ENCODE results near the gene MILR1.
A peak's percentile ranks its signal among the peaks of the same experiment; 100 is the strongest.

The MILR1 gene

DNA sequence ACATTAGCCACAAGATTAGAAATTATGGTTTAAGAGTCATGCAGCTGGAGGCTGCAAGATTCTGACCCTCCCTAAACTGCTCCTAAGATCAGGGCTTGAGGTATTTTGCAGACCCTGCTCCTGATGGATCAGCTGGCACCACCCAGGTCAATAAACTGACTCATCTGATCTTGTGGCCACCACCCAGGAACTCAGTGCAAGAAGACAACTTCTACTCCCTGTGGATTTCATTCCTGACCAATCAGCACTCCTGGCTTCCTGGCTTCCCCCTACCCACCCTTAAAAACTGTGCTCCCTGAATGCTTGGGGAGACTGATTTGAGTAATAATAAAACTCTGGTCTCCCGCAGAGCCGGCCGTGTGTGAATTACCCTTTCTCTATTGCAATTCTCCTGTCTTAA is 25.0 kb upstream of the MILR1 start:
- ChIA-PET CTCF (interaction anchor here (0.6 to 10.6 kb wide), 5 partner anchors 21 to 407 kb away, joined by 3 to 196 read pairs (median 3); no protein-coding TSS in a partner anchor), POLR2A (interaction anchor here (1.1 kb wide), 1 partner anchor 83 kb away, joined by 5 read pairs; the partner anchor contains the start of genes CEP95 and DDX5)
- TF ChIP-seq WT1 (tag by site-specific recombination; IDR thresholded peaks at IDR 0.05) (no peak), ZNF433 (tag by site-specific recombination; IDR thresholded peaks at IDR 0.05; ENCODE audit: low read depth) (no peak), ZIC2 (tag by site-specific recombination; IDR thresholded peaks at IDR 0.05) (peak; percentile 33; the same call in 1 of the 2 replicates), GLIS1 (tag by site-specific recombination; IDR thresholded peaks at IDR 0.05) (peak; percentile 43; the same call in 1 of the 2 replicates)
- TF ChIP-seq, protein P1, sequence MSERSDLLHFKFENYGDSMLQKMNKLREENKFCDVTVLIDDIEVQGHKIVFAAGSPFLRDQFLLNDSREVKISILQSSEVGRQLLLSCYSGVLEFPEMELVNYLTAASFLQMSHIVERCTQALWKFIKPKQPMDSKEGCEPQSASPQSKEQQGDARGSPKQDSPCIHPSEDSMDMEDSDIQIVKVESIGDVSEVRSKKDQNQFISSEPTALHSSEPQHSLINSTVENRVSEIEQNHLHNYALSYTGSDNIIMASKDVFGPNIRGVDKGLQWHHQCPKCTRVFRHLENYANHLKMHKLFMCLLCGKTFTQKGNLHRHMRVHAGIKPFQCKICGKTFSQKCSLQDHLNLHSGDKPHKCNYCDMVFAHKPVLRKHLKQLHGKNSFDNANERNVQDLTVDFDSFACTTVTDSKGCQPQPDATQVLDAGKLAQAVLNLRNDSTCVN (tag by site-specific recombination; optimal IDR thresholded peaks at IDR 0.05) = no peak
- Histone ChIP-seq H3K4me1 (ENCODE audit: control insufficient read depth, insufficient read depth, low read length) (no peaks in the 10 kb centered on the region), H3K9me3 (ENCODE audit: control insufficient read depth, insufficient read depth, low read depth, low read length) (no peaks in the 10 kb centered on the region), H3K27ac (ENCODE audit: extremely low read depth, low read depth, low read length) (no peak overlapping the region), H3K4me3 (ENCODE audit: low read depth, low read length) (no peak overlapping the region), H3K36me3 (ENCODE audit: control insufficient read depth in 2 of 2, insufficient read depth in 1 of 2, low read length in 2 of 2) (no peaks in the 10 kb centered on the region)

DNA sequence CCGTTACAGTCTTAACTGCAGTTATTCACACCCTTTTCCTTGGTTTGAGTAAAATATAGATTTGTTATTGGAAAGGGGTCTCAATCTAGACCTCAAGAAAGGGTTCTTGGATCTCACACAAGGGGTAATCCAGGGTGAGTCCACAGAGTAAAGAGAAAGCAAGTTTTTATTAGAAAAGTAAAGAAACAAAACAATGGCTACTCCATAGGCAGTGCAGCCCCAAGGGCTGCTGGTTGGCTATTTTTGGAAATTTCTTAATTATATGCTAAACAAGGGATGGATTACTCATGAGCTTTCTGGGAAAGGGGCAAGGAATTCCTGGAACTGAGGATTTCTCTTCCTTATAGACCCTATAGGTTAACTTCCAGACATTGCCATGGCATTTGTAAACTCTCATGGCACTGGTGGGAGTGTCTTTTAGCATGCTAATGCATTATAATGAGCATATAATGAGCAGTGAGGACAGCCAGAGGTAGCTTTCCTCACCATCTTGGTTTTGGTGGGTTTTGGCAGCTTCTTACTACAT is 24.5 kb upstream of the MILR1 start:
- POLR2A ChIA-PET = interaction anchor here (1.1 kb wide), 1 partner anchor 82 kb away, joined by 5 read pairs; the partner anchor contains the start of genes CEP95 and DDX5
- H3K27ac ChIP-seq (ENCODE audit: extremely low read depth, low read depth, low read length) = no peak overlapping the region
- H3K4me1 ChIP-seq (ENCODE audit: control insufficient read depth, insufficient read depth, low read length) = no peaks in the 10 kb centered on the region
- H3K4me3 ChIP-seq (ENCODE audit: low read depth, low read length) = no peak overlapping the region
- CTCF ChIA-PET = interaction anchor here (0.6 to 10.6 kb wide), 4 partner anchors 21 to 408 kb away, joined by 3 to 196 read pairs (median 3); no protein-coding TSS in a partner anchor
- no peaks in the 10 kb centered on the region for H3K36me3 ChIP-seq (ENCODE audit: control insufficient read depth in 2 of 2, insufficient read depth in 1 of 2, low read length in 2 of 2)
- no peaks in the 10 kb centered on the region for H3K9me3 ChIP-seq (ENCODE audit: control insufficient read depth, insufficient read depth, low read depth, low read length)
- TF ChIP-seq, protein P2, sequence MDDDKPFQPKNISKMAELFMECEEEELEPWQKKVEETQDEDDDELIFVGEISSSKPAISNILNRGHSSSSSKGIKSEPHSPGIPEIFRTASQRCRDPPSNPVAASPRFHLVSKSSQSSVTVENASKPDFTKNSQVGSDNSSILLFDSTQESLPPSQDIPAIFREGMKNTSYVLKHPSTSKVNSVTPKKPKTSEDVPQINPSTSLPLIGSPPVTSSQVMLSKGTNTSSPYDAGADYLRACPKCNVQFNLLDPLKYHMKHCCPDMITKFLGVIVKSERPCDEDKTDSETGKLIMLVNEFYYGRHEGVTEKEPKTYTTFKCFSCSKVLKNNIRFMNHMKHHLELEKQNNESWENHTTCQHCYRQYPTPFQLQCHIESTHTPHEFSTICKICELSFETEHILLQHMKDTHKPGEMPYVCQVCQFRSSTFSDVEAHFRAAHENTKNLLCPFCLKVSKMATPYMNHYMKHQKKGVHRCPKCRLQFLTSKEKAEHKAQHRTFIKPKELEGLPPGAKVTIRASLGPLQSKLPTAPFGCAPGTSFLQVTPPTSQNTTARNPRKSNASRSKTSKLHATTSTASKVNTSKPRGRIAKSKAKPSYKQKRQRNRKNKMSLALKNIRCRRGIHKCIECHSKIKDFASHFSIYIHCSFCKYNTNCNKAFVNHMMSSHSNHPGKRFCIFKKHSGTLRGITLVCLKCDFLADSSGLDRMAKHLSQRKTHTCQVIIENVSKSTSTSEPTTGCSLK (tag by site-specific recombination; IDR thresholded peaks at IDR 0.05) = no peak
- TF ChIP-seq, protein P3, sequence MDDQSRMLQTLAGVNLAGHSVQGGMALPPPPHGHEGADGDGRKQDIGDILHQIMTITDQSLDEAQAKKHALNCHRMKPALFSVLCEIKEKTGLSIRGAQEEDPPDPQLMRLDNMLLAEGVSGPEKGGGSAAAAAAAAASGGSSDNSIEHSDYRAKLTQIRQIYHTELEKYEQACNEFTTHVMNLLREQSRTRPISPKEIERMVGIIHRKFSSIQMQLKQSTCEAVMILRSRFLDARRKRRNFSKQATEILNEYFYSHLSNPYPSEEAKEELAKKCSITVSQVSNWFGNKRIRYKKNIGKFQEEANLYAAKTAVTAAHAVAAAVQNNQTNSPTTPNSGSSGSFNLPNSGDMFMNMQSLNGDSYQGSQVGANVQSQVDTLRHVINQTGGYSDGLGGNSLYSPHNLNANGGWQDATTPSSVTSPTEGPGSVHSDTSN (CRISPR knock-in tag; IDR thresholded peaks at IDR 0.05) = no peak
- no peak for TF ChIP-seq GFI1B (tag by site-specific recombination; IDR thresholded peaks at IDR 0.05)
- no peak for TF ChIP-seq EGR2 (tag by site-specific recombination; IDR thresholded peaks at IDR 0.05; ENCODE audit: low read depth)
- TF ChIP-seq ZNF112 (tag by site-specific recombination; IDR thresholded peaks at IDR 0.05) = no peak
- TF ChIP-seq ZNF785 (tag by site-specific recombination; IDR thresholded peaks at IDR 0.05) = no peak
- no peak for TF ChIP-seq MEIS1 (CRISPR knock-in tag; IDR thresholded peaks at IDR 0.05; ENCODE audit: borderline replicate concordance)
- TF ChIP-seq ZNF654 (tag by site-specific recombination; IDR thresholded peaks at IDR 0.05; ENCODE audit: low read depth) = no peak
- no peak for TF ChIP-seq ZNF423 (tag by site-specific recombination; IDR thresholded peaks at IDR 0.05)
- TF ChIP-seq, protein P4, sequence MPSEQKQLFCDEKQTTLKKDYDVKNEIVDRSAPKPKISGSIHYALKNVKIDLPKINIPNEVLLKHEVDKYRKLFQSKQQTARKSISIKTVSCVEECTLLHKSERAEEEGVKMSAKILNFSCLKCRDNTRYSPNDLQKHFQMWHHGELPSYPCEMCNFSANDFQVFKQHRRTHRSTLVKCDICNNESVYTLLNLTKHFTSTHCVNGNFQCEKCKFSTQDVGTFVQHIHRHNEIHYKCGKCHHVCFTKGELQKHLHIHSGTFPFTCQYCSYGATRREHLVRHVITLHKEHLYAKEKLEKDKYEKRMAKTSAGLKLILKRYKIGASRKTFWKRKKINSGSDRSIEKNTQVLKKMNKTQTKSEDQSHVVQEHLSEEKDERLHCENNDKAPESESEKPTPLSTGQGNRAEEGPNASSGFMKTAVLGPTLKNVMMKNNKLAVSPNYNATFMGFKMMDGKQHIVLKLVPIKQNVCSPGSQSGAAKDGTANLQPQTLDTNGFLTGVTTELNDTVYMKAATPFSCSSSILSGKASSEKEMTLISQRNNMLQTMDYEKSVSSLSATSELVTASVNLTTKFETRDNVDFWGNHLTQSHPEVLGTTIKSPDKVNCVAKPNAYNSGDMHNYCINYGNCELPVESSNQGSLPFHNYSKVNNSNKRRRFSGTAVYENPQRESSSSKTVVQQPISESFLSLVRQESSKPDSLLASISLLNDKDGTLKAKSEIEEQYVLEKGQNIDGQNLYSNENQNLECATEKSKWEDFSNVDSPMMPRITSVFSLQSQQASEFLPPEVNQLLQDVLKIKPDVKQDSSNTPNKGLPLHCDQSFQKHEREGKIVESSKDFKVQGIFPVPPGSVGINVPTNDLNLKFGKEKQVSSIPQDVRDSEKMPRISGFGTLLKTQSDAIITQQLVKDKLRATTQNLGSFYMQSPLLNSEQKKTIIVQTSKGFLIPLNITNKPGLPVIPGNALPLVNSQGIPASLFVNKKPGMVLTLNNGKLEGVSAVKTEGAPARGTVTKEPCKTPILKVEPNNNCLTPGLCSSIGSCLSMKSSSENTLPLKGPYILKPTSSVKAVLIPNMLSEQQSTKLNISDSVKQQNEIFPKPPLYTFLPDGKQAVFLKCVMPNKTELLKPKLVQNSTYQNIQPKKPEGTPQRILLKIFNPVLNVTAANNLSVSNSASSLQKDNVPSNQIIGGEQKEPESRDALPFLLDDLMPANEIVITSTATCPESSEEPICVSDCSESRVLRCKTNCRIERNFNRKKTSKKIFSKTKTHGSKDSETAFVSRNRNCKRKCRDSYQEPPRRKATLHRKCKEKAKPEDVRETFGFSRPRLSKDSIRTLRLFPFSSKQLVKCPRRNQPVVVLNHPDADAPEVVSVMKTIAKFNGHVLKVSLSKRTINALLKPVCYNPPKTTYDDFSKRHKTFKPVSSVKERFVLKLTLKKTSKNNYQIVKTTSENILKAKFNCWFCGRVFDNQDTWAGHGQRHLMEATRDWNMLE (tag by site-specific recombination; conservative IDR thresholded peaks at IDR 0.05; ENCODE audit: low read depth) = no peak
- TF ChIP-seq, protein P5, sequence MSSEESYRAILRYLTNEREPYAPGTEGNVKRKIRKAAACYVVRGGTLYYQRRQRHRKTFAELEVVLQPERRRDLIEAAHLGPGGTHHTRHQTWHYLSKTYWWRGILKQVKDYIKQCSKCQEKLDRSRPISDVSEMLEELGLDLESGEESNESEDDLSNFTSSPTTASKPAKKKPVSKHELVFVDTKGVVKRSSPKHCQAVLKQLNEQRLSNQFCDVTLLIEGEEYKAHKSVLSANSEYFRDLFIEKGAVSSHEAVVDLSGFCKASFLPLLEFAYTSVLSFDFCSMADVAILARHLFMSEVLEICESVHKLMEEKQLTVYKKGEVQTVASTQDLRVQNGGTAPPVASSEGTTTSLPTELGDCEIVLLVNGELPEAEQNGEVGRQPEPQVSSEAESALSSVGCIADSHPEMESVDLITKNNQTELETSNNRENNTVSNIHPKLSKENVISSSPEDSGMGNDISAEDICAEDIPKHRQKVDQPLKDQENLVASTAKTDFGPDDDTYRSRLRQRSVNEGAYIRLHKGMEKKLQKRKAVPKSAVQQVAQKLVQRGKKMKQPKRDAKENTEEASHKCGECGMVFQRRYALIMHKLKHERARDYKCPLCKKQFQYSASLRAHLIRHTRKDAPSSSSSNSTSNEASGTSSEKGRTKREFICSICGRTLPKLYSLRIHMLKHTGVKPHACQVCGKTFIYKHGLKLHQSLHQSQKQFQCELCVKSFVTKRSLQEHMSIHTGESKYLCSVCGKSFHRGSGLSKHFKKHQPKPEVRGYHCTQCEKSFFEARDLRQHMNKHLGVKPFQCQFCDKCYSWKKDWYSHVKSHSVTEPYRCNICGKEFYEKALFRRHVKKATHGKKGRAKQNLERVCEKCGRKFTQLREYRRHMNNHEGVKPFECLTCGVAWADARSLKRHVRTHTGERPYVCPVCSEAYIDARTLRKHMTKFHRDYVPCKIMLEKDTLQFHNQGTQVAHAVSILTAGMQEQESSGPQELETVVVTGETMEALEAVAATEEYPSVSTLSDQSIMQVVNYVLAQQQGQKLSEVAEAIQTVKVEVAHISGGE (tag by site-specific recombination; conservative IDR thresholded peaks at IDR 0.05; ENCODE audit: low read depth) = no peak
- TF ChIP-seq, protein P6, sequence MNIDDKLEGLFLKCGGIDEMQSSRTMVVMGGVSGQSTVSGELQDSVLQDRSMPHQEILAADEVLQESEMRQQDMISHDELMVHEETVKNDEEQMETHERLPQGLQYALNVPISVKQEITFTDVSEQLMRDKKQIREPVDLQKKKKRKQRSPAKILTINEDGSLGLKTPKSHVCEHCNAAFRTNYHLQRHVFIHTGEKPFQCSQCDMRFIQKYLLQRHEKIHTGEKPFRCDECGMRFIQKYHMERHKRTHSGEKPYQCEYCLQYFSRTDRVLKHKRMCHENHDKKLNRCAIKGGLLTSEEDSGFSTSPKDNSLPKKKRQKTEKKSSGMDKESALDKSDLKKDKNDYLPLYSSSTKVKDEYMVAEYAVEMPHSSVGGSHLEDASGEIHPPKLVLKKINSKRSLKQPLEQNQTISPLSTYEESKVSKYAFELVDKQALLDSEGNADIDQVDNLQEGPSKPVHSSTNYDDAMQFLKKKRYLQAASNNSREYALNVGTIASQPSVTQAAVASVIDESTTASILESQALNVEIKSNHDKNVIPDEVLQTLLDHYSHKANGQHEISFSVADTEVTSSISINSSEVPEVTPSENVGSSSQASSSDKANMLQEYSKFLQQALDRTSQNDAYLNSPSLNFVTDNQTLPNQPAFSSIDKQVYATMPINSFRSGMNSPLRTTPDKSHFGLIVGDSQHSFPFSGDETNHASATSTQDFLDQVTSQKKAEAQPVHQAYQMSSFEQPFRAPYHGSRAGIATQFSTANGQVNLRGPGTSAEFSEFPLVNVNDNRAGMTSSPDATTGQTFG (tag by site-specific recombination; IDR thresholded peaks at IDR 0.05; ENCODE audit: borderline replicate concordance) = no peak
- TF ChIP-seq ZNF473 (tag by site-specific recombination; IDR thresholded peaks at IDR 0.05) = no peak
